GM19452 (cell line): ENCODE data around the gene BCAP29.
A peak's percentile ranks its signal among the peaks of the same experiment; 100 is the strongest.
"Not testable (repeated sequence)": the region's sequence is repeated elsewhere in the genome, so short reads cannot be mapped to it uniquely, and the experiment has no call there.

Experiments used
- ATAC-seq: cut with Tn5 transposase; IDR thresholded peaks from one replicate; pipeline ENCODE4 v1.9.1; 2021; ENCODE audit not compliant: unreplicated experiment

BCAP29 gene

GRCh38 chr7:107615910-107616680 lies 36.0 kb downstream of the BCAP29 start:
- ATAC-seq, result no peak

DNA sequence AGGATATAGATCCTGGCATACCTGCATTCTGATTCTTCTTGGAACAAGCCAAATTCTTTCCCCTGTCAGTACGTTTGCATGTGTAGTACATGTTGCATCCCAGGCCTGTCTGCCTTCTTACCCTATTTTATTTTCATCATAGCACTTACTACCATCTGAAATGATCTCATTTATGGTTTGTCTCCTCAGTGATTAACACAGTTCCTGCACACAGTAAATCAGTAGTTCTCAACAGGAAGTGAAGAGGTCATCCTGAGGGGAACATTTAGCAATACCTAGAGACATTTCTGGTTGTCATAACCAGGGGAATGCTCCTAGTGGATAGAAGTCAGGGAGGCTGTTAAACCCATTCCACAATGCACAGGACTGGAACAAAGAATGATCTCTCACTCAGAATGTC lies 42.4 kb downstream of the BCAP29 start:
- ATAC-seq, result peak; percentile 76

DNA sequence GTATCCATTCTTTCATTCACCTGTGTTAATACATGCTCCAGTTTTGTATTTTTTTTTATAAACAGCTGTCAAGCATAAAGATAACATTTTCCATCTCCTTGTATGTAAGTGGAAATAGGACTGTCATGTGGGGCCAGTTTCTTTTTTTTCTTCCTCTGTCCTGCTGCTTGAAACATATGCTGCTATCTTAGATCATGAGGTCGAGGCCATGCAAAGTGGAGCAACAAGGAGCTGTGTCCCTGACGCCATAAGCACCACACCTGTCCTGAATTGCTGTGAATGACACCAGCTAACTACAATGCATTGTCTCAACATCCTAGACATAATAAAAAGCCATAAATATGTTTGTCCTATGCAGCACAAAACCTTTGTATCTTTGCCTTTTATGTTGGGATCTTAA lies 42.8 kb downstream of the BCAP29 start:
- ATAC-seq, result no peak

GRCh38 chr7:107627002-107627401 lies 47.0 kb downstream of the BCAP29 start:
- no peak for ATAC-seq

DNA sequence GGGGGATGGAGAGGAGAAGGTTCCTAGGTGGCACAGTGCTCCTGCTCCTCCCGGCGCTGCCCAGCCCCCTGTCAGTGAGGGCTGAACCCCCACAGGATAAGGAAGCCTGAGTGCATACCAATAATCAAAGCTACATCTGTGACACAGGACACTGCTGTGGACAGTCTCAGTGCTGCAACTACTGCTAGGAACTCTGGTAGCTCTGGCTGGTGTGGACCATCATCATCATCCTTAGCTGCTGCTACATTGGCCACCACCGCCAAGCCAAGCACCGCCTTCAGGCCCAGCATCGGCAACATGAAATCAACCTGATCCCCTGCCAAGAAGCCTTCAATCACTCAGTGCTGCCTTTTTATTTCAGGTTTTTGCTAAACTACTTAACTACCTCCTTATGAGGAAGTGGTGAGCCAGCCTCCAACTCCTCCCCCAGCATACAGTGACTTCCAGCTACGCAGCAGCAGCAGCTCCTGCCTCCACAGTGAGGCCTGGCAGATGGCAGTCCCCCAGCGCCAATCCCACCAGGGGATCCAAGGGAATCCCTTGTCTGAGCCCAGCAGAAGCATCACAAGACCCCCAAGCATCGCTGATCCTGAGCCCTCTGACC lies 48.5 kb downstream of the BCAP29 start:
- ATAC-seq, result no peak

DNA sequence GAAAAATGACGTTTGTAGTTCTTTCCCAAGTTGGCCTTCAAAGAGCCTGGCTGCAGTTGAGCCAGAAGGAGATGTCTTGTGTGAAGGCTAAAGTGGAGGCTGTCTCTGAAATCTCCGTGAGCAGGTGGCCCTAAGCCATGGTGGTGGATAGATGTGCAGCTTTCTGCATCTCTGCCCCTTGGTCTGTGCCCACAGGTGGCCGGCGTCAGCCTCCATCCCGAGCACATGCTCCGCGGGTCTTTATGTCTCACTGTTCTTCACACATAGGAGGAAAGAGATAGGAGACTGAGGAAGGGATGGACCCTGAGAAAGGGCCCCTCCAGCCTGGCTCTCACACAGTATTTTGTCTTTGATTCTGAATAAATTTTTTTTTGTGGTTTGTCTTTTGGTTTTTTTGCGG lies 50.3 kb downstream of the BCAP29 start:
- no peak for ATAC-seq

DNA sequence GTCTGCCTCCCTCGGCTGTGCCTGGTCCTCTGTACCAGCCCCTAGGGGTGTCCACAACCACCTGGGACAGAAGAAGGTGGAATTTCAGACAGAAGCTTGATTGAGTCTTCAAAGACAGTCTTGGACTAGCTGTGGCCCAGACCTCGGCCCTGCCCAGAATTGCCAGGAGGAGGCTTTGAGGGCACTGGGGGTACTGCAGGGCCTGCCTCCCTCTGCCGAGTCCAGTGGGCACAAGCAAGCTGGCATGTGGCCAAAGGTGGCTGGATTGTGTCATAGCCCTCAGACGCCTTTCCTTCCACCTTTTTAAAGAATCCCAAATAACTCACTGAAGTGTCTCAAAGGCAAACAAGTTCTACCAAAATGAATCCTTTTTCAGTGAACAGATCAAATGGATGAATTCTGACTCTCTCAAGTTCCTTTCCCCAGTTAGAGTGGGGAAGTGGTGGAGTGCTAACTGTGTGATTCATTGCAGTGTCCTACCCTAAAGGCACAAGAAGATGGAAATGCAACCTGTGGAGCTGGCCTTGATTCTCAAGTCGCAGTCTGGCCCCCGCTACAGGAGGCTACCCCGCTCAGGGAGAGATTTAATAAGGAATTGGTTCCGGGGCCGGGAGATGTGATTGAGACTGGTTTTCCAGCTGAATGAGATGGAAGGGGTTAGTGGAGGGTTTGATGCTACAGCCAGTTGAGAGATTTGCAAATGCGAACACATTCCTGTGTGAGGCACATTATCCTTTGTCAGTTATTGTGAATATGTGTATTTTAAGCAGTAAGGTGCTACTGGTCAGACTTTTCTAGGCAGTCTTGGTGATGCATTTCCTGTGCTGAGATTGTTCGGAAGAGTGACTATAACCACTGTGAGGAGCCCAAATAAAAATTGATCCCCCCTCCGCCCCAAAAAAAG lies 51.8 kb downstream of the BCAP29 start:
- ATAC-seq, result no peak

DNA sequence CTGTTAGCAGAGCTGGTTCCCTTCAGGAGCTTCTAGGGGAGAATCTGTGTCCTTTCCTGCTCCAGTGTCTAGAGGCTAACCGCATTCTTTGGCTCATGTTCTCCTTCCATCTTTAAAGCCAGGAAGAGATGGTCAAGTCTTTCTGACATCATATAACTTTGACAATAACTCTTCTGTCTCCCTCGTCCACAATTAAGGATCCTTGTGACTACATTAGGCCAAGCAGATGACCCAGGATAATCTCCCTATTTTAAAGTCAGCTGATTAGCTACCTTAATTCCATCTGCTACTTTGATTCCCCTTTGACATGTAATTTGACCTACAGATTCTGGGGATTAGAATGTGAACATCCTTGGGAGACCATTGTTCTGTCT lies 52.4 kb downstream of the BCAP29 start:
- ATAC-seq, result no peak

DNA sequence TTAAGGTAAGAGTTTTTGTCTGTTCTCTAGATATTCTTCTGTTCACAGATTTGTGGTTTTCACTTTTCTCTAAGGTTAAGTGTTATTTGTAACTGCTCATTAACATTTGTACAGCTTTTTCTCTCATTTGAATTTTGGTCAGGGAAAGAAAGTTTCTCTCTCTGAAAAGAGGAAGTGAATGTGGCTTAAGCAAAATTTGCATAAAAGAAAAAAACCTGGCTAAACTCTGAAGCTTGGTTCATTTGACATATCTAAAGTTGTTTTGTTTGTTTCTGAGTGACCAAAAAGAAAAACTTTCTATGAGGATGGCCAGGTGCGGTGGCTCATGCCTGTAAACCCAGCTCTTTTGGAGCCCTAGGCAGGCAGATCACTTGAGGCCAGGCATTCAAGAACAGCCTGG lies 58.5 kb downstream of the BCAP29 start:
- ATAC-seq, result peak; percentile 92

DNA sequence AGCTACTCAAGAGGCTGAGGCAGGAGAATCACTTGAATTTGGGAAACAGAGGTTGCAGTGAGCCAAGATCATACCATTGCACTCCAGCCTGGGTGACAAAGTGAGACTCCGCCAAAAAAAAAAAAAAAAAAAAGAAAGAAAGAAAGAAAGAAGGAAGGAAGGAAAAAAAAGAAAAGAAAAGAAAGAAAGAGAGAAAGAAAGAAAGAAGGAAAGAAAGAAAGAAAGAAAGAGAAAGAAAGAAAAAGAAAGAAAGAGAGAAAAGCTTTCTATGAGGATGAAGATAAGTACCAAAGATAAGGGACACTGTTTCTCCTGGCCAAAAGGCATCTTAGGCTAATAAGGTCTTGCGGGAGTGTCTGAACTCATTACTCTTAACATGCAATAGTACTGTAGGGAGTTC lies 59.0 kb downstream of the BCAP29 start:
- not testable (repeated sequence) for ATAC-seq

DNA sequence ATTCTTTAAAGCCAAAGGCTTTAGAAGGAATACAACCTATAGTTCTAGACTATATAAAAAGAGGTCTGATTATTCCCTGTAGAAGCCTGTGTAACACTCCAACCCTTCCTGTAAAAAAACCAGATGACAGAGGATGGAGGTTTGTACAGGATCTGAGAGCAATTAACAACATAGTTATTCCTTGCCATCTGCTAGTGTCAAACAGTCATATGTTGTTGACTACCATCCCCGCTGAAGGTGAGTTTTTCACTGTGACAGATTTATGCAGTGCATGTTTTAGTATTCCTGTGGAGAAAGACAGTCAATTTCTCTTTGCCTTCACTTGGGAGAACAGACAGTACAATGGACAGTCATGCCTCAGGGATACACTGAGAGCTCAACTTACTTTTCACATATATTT lies 61.6 kb downstream of the BCAP29 start:
- ATAC-seq, result no peak

DNA sequence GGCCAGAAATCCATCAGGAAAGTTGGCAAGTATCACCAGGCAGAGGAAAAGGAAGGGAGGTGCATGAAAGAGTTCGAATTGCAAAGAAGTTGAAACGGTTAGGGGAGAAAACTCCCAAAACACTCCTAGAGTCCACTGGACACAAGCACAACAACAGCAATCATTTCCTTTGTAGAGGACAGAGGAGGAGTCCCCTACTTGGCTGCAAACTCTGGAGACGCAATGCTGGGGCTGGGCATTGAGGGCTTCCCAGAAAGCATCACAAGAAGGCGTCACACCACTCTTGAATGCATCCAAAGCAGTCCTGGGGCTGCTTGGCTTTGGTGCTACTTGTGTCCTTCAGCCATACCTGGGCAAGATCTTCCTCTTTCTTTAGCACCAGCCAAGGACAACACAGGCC lies 62.5 kb downstream of the BCAP29 start:
- no peak for ATAC-seq

DNA sequence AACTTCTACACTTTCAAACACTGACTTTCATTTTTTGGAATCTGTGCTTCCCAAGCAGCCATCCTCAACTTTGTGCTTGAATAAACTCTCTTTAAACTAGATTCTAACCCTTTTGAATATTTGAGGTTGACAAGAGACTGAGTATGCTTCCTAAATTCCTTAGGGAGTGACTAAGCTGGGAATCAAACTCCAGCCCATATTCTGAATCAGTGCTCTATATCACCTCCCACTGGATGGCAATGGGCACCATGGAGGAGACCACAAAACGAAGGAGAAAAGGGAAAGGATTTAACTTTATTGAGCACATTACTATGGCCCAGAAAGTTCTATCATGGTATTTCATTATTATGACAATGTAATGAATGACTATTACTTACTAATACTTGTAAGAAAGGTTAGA lies 63.4 kb downstream of the BCAP29 start:
- no peak for ATAC-seq

- ATAC-seq, result no peak
Measured at GRCh38 chr7:107643938-107644308, 63.9 kb downstream of the BCAP29 start.

DNA sequence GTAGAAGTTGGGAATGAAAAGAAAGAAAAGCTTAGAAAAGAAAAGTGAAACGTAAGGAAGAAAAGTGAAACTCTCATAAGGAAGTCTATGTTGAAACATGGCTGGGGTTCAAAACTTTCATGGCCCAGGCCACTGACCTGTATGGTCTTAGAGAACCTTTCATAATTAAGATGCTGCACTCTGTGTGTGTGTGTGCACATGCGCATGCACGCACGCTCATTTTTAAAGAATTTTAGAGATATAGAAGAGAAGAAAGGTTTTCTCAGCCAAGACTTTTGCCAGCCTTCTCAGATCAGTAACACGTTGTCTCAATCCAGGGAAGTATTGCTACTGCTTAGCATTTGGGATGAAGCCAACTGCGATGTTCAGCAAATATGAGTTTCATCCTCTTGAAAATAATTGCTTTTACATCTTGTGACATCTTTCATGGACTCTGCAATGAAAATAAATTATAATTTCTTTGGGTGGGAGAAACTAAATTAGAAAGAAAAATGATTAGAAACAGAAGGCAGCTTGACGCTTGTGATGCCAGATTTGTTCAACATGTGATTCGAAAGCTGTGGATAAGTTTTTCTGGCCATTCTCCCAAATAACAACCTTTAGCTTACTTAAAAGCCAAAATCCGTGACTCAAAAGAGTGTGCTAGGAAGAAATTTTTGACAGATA lies 64.4 kb downstream of the BCAP29 start:
- ATAC-seq, result no peak

GRCh38 chr7:107652642-107653041 lies 72.6 kb downstream of the BCAP29 start:
- ATAC-seq, result no peak

DNA sequence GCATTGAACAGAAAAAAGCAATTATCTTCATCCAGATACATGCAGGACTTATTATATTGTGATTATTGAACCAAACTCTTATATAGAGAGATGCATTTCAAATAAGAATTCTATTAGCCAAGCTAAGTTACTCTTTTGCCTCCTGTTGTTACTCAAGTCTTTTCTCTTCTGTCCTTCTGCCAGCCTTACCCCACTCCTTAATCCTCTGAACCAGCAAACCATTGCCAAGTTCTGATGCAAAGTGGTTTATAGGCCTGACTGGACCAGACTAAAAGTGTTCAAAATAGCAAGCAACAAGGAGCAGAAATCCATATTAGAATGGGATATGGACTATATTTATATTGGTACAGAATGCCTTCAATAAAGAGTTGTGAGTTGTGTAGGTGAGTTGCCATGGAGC lies 78.4 kb downstream of the BCAP29 start:
- ATAC-seq, result no peak

DNA sequence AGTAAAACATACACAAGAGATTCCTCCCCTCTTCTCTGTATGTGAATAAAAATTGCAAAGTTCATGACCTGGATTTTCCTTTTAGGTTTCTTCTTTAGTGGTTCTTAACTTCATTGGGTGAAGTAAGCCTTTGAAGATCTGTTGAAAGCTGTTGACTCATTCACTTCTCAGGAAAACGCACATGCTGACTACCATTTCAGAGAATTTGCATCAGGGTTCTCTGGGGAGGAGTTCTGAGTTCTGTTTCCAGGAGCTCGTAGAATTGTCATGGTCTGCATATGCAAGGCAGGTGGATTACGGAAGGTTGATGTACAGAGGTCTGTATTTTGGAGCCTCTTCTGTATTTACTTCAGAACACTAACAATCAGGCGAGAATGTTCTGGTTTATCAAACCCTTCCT lies 79.6 kb downstream of the BCAP29 start:
- no peak for ATAC-seq

DNA sequence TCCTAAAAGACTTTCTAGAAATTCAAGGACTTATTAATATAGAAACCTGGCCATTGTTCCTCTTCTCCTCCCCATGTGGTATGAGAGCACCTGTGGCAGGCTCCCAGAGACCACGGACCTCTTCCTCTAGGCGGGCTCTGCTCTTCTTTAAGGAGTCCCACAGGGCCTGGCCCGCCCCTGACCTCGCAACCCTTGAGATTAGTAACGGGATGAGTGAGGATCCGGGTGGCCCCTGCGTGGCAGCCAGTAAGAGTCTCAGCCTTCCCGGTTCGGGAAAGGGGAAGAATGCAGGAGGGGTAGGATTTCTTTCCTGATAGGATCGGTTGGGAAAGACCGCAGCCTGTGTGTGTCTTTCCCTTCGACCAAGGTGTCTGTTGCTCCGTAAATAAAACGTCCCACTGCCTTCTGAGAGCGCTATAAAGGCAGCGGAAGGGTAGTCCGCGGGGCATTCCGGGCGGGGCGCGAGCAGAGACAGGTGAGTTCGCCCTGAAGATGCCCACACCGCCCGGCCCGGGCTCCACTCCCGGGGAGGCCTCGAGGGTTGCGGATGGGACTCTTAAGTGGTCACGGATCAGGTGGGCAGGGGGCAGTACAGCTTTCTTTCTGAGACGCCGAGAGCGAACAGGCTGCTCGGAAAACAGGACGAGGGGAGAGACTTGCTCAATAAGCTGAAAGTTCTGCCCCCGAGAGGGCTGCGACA lies 80.5 kb downstream of the BCAP29 start, which contains the start of gene SLC26A4:
Gene SLC26A4, plus strand, starts transcription at position 448 of the 700 bp plus-strand sequence. CDS start 814 bp downstream, outside the sequence.
- no peak for ATAC-seq

- ATAC-seq, result no peak
Measured at GRCh38 chr7:107661081-107661864, 81.2 kb downstream of the BCAP29 start.
